ENCODE results near the gene TACR1.

DNA sequence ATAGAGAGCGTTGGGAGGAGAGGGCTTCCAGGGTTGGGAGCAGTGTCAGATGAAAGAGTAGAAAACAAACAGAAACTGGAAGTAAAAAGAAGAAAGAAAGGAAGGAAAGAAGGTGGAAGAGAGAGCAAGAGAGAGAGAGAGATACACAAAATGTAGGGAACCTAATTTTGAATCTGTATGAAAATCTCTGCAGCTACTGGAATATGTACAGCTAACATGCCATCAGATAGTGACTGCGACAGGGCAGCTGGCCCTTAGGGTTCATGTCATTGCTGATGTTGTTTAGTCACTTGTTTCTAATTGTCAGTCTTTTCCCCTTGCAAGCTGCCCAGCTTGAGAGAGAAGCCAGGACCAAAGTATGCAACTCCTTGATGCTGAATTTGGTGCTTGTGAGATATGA, 155.0 kb downstream of the TACR1 start:
- TF ChIP-seq, protein P1, sequence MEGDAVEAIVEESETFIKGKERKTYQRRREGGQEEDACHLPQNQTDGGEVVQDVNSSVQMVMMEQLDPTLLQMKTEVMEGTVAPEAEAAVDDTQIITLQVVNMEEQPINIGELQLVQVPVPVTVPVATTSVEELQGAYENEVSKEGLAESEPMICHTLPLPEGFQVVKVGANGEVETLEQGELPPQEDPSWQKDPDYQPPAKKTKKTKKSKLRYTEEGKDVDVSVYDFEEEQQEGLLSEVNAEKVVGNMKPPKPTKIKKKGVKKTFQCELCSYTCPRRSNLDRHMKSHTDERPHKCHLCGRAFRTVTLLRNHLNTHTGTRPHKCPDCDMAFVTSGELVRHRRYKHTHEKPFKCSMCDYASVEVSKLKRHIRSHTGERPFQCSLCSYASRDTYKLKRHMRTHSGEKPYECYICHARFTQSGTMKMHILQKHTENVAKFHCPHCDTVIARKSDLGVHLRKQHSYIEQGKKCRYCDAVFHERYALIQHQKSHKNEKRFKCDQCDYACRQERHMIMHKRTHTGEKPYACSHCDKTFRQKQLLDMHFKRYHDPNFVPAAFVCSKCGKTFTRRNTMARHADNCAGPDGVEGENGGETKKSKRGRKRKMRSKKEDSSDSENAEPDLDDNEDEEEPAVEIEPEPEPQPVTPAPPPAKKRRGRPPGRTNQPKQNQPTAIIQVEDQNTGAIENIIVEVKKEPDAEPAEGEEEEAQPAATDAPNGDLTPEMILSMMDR (conservative IDR thresholded peaks at IDR 0.05; ENCODE audit: low read depth, low read length), result no peak
- TF ChIP-seq EZH2 (IDR thresholded peaks at IDR 0.05; ENCODE audit: borderline replicate concordance, low read depth, low read length, poor library complexity, severe bottlenecking), result no peak

Measured in A673 (cell line).